Activated naive CD8-positive, alpha-beta T cell treated with anti-CD3 and anti-CD28 coated beads for 36 hours (primary cell): Measurements from ENCODE around the gene ALOX5AP. TPM values are rescaled to one million over a fixed set of nuclear protein-coding genes. Genes with fewer than 3 reads are reported as not detected.

Experiments
- DNase-seq: peaks from one replicate; pipeline ENCODE4 v3.0.0; 2021
- H3K27ac Mint-ChIP-seq: one replicate; pipeline ENCODE4 v1.8.0; 2022; ENCODE audit warnings: mild to moderate bottlenecking, moderate library complexity, mixed read lengths
- H3K27me3 Mint-ChIP-seq: one replicate; pipeline ENCODE4 v1.8.0; 2022; ENCODE audit warnings: mild to moderate bottlenecking, mixed read lengths
- H3K36me3 Mint-ChIP-seq: one replicate; pipeline ENCODE4 v1.8.0; 2021; ENCODE audit warnings: mild to moderate bottlenecking, mixed read lengths
- H3K4me1 Mint-ChIP-seq: one replicate; pipeline ENCODE4 v1.8.0; 2021; ENCODE audit warnings: mixed read lengths
- H3K4me3 Mint-ChIP-seq: one replicate; pipeline ENCODE4 v1.8.0; 2022; ENCODE audit warnings: mild to moderate bottlenecking, moderate library complexity, mixed read lengths
- H3K9me3 Mint-ChIP-seq: one replicate; pipeline ENCODE4 v1.8.0; 2022; ENCODE audit warnings: mixed read lengths
- total RNA-seq, 2 experiments: library from RNA; stranded (reverse); gene quantifications; one replicate each; pipeline ENCODE4 v1.2.3, GENCODE V29; 2021

The ALOX5AP gene
- 10 to 100 TPM; 16.4 to 17.4 TPM for total RNA-seq

DNA sequence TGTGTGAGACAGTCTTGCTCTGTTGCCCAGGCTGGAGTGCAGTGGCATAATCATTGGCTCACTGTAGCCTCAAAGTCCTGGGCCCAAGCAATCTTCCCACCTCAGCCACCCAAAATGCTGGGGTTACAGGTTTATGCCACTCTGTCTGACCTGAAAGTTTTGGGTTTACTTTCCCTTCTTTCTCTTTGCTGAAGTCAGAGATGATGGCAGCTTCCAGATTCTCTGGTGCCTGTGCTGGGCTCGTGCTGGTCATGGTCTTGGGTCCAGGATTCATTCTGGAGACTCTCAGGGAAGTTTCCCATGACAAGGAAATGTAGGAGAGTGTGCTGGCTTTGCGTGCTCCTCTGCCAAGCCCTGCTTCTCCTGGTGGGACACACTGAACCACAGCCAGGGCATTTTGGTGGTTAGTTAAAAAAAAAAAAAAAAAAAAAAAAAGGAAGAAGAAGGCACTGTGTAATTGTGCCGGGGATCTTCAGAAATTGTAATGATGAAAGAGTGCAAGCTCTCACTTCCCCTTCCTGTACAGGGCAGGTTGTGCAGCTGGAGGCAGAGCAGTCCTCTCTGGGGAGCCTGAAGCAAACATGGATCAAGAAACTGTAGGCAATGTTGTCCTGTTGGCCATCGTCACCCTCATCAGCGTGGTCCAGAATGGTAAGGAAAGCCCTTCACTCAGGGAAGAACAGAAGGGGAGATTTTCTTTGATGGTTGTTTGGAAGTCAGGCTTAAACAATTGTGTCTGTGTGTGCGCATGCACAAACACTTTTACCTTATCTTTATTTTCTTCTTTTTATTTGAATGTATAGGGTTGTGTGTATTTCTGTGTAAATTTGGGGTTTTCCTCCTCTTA lies at the start of gene ALOX5AP:
TSS of gene ALOX5AP (plus strand) at position 519 of the 847 bp plus-strand sequence. CDS start at position 582, 63 bp downstream.
- peaks cover 3% of the 10 kb centered on the region for H3K27me3 Mint-ChIP-seq
- peaks cover 4% of the 10 kb centered on the region for H3K36me3 Mint-ChIP-seq
- H3K9me3 Mint-ChIP-seq, result no peaks in the 10 kb centered on the region
- DNase-seq, result no peak
- H3K27ac Mint-ChIP-seq, result peak within 1 kb of the TSS; percentile 88
- H3K4me1 Mint-ChIP-seq, result peaks cover 58% of the 10 kb centered on the region
- peak within 1 kb of the TSS; percentile 88 for H3K4me3 Mint-ChIP-seq

DNA sequence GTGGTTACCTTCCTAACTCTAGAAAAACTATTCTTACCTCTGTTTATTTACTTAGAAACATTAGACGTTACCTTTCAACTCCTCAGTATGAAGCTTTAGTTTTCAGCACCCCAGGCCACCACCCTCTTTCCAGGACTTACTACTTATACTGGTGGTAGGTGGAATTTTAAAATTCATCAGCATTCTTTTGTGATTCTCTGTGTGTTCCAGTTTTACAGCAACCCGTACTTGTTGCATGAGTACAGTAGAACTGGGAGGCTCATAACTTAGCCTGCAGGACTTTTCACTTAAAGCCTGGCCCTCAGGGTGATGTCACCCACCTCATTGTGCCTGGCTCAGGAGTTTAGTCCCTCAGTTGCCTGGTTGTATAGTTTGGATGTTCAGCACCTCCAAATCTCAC lies 49.4 kb upstream of the ALOX5AP start:
- H3K4me1 Mint-ChIP-seq, result peaks cover 5% of the 10 kb centered on the region
- no peak for DNase-seq
- H3K27ac Mint-ChIP-seq, result no peak overlapping the region
- H3K36me3 Mint-ChIP-seq, result no peaks in the 10 kb centered on the region
- no peak overlapping the region for H3K4me3 Mint-ChIP-seq
- no peaks in the 10 kb centered on the region for H3K27me3 Mint-ChIP-seq
- H3K9me3 Mint-ChIP-seq, result peaks cover 3% of the 10 kb centered on the region

GRCh38 chr13:30687601-30688000 lies 47.7 kb upstream of the ALOX5AP start:
- Mint-ChIP-seq H3K4me1 (peaks cover 5% of the 10 kb centered on the region), H3K27ac (no peak overlapping the region), H3K9me3 (peaks cover 3% of the 10 kb centered on the region)

DNA sequence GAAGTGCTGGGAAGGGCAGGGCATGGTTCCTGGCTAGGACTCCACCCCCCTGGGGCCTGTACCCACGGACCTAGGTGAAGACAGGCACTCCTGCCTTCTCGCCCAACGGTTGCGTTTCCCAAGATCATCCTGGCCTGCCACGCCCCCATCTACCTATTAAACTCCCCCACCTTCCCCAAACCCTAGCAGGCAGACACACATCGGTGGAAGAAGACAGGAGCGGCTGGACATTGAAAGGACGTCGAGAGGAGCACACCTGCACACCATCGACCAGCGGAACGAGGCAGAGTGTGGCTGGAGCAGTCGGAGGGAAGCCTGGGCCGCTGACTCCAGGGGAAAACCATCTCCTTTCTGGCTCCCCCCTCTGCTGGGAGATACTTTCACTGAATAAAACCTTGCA lies 45.6 kb upstream of the ALOX5AP start:
- H3K27ac Mint-ChIP-seq, result no peak overlapping the region
- peaks cover 5% of the 10 kb centered on the region for H3K4me1 Mint-ChIP-seq
- H3K27me3 Mint-ChIP-seq, result peaks cover 15% of the 10 kb centered on the region
- H3K36me3 Mint-ChIP-seq, result no peaks in the 10 kb centered on the region
- no peak overlapping the region for H3K4me3 Mint-ChIP-seq
- H3K9me3 Mint-ChIP-seq, result peaks cover 3% of the 10 kb centered on the region
- no peak for DNase-seq

More at GRCh38 chr13:30687601-30688000, 47.7 kb upstream of the ALOX5AP start:
- Mint-ChIP-seq H3K4me3 (no peak overlapping the region), H3K36me3 (no peaks in the 10 kb centered on the region), H3K27me3 (no peaks in the 10 kb centered on the region)
- DNase-seq, result no peak

GRCh38 chr13:30690282-30691188 lies 44.8 kb upstream of the ALOX5AP start:
- no peaks in the 10 kb centered on the region for H3K36me3 Mint-ChIP-seq
- H3K4me3 Mint-ChIP-seq, result peak overlapping the region; percentile 54
- DNase-seq, result peak; percentile 12
- H3K4me1 Mint-ChIP-seq, result peaks cover 6% of the 10 kb centered on the region
- H3K27ac Mint-ChIP-seq, result peak overlapping the region; percentile 12
- peaks cover 3% of the 10 kb centered on the region for H3K9me3 Mint-ChIP-seq
- peaks cover 19% of the 10 kb centered on the region for H3K27me3 Mint-ChIP-seq

DNA sequence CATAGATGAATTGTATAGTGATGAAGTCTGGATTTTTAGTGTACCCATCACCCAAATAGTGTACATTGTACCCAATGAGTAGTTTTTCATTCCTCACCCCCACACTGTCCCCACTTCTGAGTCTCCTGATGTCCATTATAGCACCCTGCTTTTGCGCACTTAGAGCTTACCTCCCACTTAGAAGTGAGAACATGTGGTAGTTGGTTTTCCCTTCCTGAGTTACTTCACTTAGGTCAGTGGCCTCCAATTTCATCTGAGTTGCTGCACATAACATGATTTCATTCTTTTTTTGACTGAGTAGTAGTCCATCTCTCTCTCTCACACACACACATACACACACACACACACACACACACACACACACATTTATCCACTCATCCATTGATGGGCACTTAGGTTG lies 43.2 kb upstream of the ALOX5AP start:
- Mint-ChIP-seq H3K4me3 (no peak overlapping the region), H3K9me3 (peaks cover 3% of the 10 kb centered on the region), H3K36me3 (no peaks in the 10 kb centered on the region), H3K4me1 (peaks cover 17% of the 10 kb centered on the region), H3K27ac (no peak overlapping the region), H3K27me3 (peaks cover 27% of the 10 kb centered on the region)
- no peak for DNase-seq

DNA sequence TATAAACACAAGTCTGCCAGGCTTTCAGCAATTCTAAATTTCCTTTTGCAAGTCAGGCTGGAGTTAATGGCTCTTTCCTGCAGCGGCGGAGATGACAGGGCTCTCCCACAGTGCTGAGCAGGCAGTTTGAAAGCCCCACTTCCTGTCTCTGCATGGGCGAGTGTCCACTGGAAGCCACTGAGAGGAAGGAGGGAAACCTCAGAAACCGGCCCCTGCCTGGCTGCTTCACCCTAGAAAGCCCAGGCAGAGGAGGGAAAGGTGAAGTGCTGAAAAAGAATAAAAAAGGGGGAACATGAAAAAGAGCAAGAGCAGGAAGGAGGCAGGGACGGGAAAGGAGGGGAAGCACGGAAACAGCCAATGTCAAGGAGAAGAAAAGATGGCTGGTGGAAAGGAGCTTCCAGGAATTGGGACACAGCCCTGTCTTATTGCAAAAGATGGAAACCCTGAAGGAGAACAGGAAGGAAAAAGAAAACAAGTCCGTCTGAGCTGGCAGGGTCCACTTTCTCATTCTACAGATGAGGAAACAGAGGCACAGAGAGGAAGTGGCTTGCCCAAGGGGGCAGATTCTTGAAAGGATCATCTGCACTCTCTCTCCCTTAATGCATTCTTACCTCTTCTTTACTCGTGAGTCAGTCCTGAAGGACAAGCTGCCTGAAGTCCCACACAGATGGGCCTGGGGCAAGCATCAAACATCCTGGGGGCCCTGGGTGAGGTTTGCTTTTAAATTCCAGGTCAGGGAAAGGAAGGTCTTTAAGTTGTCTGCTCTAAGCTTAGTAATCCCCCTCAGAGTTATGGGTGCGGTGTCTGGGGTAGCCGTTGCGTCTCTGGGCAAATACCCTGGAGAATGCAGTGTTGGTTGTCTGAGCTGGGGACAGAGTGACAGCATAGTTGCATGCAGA lies 38.8 kb upstream of the ALOX5AP start:
- DNase-seq, result no peak
- peak overlapping the region; percentile 48 for H3K4me3 Mint-ChIP-seq

DNA sequence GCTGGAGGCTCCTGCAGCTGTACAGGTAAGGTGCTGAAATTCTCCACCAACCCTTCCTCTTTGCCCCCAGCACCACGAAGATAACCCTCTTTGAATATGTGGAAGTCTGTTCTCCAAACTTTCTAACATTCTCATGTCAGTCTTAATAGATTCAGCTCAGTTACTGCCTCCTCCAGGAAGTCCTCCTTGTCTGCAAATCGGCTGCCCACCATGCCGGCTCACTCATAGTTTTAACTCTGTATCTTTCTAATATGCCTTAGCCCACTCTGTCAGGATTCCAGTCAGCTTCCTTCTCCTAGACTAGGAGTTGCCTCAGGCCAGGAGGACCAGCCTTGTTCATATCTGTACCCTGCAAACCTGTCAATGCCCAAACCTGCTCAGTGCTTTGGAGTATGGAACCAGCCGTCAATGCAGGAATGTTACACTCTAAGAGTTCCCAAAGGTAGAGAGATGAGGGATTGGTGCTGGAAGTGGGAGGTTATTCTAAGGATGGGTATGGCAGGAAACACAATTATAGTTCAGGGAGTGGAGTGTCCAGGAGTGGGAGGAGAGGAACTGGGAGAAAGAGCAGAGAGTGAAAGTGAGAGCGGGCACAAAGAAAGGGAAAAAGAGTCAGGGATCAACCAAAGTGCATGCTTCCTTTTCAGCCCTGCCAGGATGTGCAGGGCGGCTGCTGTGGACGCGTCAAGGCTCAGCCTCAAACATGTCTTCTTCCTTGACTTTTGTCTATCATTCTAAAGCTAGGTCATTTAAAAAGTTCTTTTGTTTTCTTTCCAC lies 38.0 kb upstream of the ALOX5AP start:
- Mint-ChIP-seq H3K27me3 (peaks cover 33% of the 10 kb centered on the region), H3K36me3 (no peaks in the 10 kb centered on the region), H3K4me3 (no peak overlapping the region), H3K27ac (no peak overlapping the region), H3K4me1 (peaks cover 16% of the 10 kb centered on the region), H3K9me3 (no peaks in the 10 kb centered on the region)
- no peak for DNase-seq

More for the DNA sequence above, 38.8 kb upstream of the ALOX5AP start:
- peaks cover 33% of the 10 kb centered on the region for H3K27me3 Mint-ChIP-seq
- H3K27ac Mint-ChIP-seq, result peak overlapping the region; percentile 72
- no peaks in the 10 kb centered on the region for H3K9me3 Mint-ChIP-seq
- H3K36me3 Mint-ChIP-seq, result no peaks in the 10 kb centered on the region
- H3K4me1 Mint-ChIP-seq, result peaks cover 16% of the 10 kb centered on the region

DNA sequence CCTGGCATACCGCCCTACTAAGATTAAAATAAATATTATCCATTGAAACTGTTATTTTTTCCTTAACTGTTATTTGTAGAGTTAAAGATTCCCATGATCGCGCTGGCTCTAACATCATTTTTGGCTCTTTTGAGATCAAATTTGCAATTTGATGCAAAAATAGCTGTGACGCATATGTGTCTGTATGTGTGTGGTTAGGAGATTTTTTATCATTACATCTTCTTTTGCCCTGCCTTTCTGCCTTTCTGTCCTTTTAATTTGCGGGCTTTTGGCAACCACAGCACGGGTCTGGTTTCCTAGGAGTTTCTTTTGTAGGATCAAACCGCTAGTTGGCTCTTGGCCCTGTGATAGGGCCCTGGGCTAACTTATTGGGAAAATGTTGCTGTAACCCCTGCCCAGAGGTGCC lies 37.3 kb upstream of the ALOX5AP start:
- Mint-ChIP-seq H3K27ac (no peak overlapping the region), H3K4me1 (peaks cover 16% of the 10 kb centered on the region), H3K27me3 (peaks cover 29% of the 10 kb centered on the region), H3K9me3 (no peaks in the 10 kb centered on the region), H3K36me3 (no peaks in the 10 kb centered on the region), H3K4me3 (no peak overlapping the region)
- DNase-seq, result no peak

DNA sequence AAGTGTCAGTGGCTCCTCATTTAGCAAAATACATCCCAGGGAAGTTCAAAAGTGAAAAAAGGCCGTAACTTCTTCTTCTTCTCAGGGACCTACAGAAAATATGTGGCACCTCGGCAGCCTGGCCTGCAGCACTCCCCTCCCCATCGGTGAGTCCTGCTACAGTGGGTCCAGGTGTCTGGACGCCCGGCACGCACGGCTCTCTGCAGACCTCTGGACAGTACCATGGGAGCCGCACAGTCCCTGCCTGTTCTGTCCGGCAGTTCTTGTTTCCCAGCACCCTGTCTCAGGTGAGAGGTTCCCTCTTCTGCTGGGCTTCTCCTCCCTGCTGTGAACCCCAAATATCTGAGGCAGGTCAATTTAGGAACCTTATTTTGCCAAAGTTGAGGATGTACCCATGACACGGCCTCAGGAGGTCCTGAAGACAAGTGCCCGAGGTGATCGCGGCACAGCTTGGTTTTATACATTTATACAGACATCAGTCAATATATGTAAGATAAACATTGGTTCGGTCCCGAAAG lies 36.8 kb upstream of the ALOX5AP start:
- peaks cover 16% of the 10 kb centered on the region for H3K4me1 Mint-ChIP-seq
- no peak overlapping the region for H3K4me3 Mint-ChIP-seq
- no peak overlapping the region for H3K27ac Mint-ChIP-seq
- H3K9me3 Mint-ChIP-seq, result no peaks in the 10 kb centered on the region
- DNase-seq, result no peak
- peaks cover 23% of the 10 kb centered on the region for H3K27me3 Mint-ChIP-seq
- H3K36me3 Mint-ChIP-seq, result no peaks in the 10 kb centered on the region

DNA sequence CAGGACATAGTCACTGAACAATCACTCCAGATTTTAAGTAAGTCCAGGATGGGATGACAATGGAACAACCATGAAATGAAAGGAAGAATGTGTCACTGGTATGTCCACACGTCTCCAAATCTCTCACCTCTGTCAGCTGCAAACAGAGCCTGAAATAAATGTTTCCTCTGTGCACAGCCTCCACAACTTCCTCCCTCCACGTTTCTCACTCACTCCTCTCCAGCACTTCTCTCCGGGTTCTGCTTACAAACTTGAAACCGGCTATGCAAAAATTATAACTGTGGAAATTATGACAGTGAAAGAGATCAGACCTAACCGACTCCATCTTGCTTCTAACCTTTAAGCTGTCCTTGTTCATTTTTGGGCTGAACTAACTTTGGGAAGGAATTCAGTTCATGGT lies 35.0 kb upstream of the ALOX5AP start:
- H3K27ac Mint-ChIP-seq, result no peak overlapping the region
- DNase-seq, result no peak
- H3K4me1 Mint-ChIP-seq, result peaks cover 16% of the 10 kb centered on the region
- H3K9me3 Mint-ChIP-seq, result no peaks in the 10 kb centered on the region
- H3K4me3 Mint-ChIP-seq, result no peak overlapping the region
- H3K36me3 Mint-ChIP-seq, result no peaks in the 10 kb centered on the region
- peaks cover 15% of the 10 kb centered on the region for H3K27me3 Mint-ChIP-seq

DNA sequence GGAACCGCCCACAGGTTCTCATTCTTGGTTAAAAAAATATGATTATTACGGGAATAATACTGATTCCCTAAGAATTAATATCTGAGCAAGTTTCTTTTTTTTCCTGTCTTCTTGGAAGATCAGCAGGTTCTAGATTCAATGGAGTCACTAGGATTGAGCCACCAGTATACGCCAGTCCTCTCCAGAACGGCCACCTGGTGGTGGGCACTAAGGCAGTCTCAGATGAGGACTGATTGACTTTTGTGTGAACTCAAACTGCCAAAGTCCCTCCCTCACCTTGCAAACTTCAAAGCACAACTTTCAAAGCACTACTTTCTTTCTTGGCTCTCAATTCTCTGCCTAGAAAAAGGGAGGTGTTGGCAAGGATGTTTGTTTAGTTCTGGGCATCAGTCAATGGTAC lies 33.3 kb upstream of the ALOX5AP start:
- no peak for DNase-seq
- Mint-ChIP-seq H3K9me3 (no peaks in the 10 kb centered on the region), H3K4me3 (no peak overlapping the region), H3K27me3 (peaks cover 6% of the 10 kb centered on the region), H3K4me1 (peaks cover 4% of the 10 kb centered on the region), H3K27ac (no peak overlapping the region), H3K36me3 (no peaks in the 10 kb centered on the region)

DNA sequence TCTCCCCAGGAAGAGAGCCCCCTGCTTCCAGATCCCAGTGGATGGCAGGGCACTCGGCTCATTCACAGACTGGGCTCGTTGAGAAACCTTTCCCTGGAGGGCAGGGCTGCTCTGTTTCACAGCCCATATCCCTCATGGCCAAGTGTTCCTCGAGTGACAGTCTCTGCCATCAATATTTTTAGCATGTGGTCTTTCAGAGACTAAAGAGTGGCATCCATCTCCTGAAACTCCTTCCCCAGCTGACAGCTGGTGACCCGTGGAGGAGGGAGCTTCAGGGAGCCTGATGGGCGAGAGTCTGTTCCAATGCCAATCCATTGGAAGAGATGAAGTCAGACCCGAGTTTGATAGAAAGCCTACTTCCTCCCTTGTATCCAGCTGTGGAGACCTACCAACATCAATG lies 30.7 kb upstream of the ALOX5AP start:
- no peaks in the 10 kb centered on the region for H3K27me3 Mint-ChIP-seq
- no peaks in the 10 kb centered on the region for H3K9me3 Mint-ChIP-seq
- DNase-seq, result no peak
- no peak overlapping the region for H3K27ac Mint-ChIP-seq
- H3K4me3 Mint-ChIP-seq, result no peak overlapping the region
- H3K4me1 Mint-ChIP-seq, result peaks cover 4% of the 10 kb centered on the region
- no peaks in the 10 kb centered on the region for H3K36me3 Mint-ChIP-seq

GRCh38 chr13:30705680-30706079 lies 29.7 kb upstream of the ALOX5AP start:
- Mint-ChIP-seq H3K4me3 (no peak overlapping the region), H3K36me3 (no peaks in the 10 kb centered on the region), H3K4me1 (no peaks in the 10 kb centered on the region), H3K9me3 (no peaks in the 10 kb centered on the region), H3K27ac (no peak overlapping the region), H3K27me3 (no peaks in the 10 kb centered on the region)
- no peak for DNase-seq
